Measurements from ENCODE around the gene BCKDHB. TPM values are rescaled to one million over a fixed set of nuclear protein-coding genes. Genes with fewer than 3 reads are reported as not detected.
"Not testable (repeated sequence)": the region's sequence is repeated elsewhere in the genome, so short reads cannot be mapped to it uniquely, and the experiment has no call there.

The BCKDHB gene
- total and polyA plus RNA-seq, 10 donors = 6.3 to 16.4 (median 11.0) TPM

DNA sequence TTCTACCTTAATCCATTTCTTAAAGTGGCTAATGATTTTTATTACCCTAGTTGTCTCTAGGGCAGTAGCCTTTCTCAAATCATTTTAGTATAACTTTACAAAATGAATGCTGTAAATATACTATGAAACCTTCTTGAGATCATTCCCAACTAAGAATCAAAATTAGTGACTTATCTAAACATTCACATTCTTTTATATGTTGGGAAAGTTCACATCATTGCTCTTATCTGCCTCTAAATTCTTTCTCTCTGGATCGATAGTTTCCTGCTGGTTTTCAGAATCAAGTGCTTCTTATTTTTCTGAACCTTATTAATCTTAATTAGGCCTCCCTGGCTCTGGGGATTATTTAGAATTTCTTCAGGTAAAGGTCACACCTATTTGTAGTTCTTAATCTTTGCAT, 126.8 kb downstream of the BCKDHB start:
- intact Hi-C loops (cut with DNase I; ENCODE audit: low total_unique reads) = no loop called here
- H3K27me3 ChIP-seq (replicated peaks in 1 of 7) = no peaks in the 10 kb centered on the region
- no peaks in the 10 kb centered on the region for H3K4me1 ChIP-seq
- no peaks in the 10 kb centered on the region for H3K36me3 ChIP-seq
- H3K27ac ChIP-seq = no peak overlapping the region
- 84 to 95% (median 92%) methylated on average over 1 of the region's 1 CpG for WGBS, 5 donors
- H3K4me3 ChIP-seq = no peak overlapping the region
- H3K9me3 ChIP-seq = no peaks in the 10 kb centered on the region
- no peak for DNase-seq
- TF ChIP-seq POLR2A (IDR thresholded peaks at IDR 0.05) (no peak), POLR2AphosphoS5 (IDR thresholded peaks at IDR 0.05) (no peak)
- TF ChIP-seq, protein P1, sequence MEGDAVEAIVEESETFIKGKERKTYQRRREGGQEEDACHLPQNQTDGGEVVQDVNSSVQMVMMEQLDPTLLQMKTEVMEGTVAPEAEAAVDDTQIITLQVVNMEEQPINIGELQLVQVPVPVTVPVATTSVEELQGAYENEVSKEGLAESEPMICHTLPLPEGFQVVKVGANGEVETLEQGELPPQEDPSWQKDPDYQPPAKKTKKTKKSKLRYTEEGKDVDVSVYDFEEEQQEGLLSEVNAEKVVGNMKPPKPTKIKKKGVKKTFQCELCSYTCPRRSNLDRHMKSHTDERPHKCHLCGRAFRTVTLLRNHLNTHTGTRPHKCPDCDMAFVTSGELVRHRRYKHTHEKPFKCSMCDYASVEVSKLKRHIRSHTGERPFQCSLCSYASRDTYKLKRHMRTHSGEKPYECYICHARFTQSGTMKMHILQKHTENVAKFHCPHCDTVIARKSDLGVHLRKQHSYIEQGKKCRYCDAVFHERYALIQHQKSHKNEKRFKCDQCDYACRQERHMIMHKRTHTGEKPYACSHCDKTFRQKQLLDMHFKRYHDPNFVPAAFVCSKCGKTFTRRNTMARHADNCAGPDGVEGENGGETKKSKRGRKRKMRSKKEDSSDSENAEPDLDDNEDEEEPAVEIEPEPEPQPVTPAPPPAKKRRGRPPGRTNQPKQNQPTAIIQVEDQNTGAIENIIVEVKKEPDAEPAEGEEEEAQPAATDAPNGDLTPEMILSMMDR (IDR thresholded peaks at IDR 0.05 in 8 of 11, conservative IDR thresholded peaks at IDR 0.05 in 3 of 11) = no peak

DNA sequence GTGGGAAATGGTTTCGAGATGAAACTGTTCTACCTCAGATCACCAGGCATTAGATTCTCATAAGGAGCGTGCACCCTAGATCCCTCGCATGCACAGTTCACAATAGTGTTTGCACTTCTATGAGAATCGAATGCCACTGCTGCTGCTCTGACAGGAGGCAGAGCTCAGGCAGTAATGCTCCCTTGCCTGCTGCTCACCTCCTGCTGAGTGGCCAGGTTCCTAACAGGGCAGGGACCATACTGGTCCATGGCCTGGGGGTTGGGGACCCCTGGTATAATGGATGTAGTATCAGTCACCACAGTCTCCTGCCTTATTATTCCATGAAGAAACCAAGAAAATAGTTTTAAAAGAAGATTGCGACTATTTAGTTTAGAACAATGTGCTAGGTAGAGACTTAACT, 127.5 kb downstream of the BCKDHB start:
- H3K4me3 ChIP-seq = no peak overlapping the region
- no peaks in the 10 kb centered on the region for H3K4me1 ChIP-seq
- no peaks in the 10 kb centered on the region for H3K27me3 ChIP-seq (replicated peaks in 1 of 7)
- DNase-seq = no peak
- no peak overlapping the region for H3K27ac ChIP-seq
- TF ChIP-seq POLR2A (IDR thresholded peaks at IDR 0.05) = no peak
- no peaks in the 10 kb centered on the region for H3K36me3 ChIP-seq
- H3K9me3 ChIP-seq = peaks cover 0 to 7% (median 2%) of the 10 kb centered on the region in 8 donors
- intact Hi-C loops (cut with DNase I; ENCODE audit: low total_unique reads) = no loop called here
- WGBS, 5 donors = 90 to 96% (median 94%) methylated on average over 5 of the region's 5 CpGs

DNA sequence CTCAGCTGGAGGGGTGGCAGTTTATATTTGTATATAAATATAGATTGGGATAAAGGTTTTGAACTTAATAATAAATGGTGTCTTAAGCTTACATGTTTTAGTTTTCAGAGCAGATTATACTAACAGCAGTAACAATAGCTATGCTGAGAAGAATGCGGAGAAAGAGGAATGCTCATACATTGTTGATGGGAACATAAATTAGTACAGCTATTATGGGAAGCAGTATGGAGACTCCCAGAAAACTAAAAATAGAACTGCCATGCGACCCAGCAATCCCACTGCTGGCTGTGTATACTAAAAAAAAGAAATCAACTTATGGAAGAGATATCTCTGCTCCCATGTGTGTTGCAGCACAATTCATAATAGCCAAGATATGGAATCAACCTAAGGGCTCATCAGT, 127.9 kb downstream of the BCKDHB start:
- intact Hi-C loops (cut with DNase I; ENCODE audit: low total_unique reads) = no loop called here
- no peaks in the 10 kb centered on the region for H3K36me3 ChIP-seq
- no peaks in the 10 kb centered on the region for H3K4me1 ChIP-seq
- no peaks in the 10 kb centered on the region for H3K27me3 ChIP-seq (replicated peaks in 1 of 7)
- no peak for DNase-seq
- 80 to 90% (median 82%) methylated on average over 2 of the region's 2 CpGs for WGBS, 5 donors
- peaks cover 0 to 8% (median 2%) of the 10 kb centered on the region in 8 donors for H3K9me3 ChIP-seq
- H3K27ac ChIP-seq = no peak overlapping the region
- H3K4me3 ChIP-seq = no peak overlapping the region
- no peak for TF ChIP-seq POLR2AphosphoS5 (IDR thresholded peaks at IDR 0.05)
- TF ChIP-seq, protein P1 (IDR thresholded peaks at IDR 0.05 in 8 of 11, conservative IDR thresholded peaks at IDR 0.05 in 3 of 11) = no peak
- TF ChIP-seq POLR2A (IDR thresholded peaks at IDR 0.05) = no peak

DNA sequence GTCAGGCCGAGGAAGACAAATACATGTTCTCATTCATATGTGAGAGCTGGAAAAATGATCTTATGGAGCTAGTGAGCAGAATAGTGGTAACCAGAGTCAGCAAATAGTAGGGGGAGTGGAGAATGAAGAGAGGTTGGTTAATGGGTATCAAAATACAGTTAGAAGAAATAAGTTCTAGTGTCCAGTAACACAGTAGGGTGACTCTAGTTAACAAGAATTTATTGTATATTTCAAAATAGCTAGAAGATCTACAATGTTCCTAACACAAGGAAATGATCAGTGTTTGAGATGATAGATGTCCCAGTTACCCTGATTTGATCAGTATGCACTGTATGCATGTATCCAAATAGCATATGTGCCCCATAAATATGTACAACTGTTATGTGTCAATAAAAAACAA, 128.4 kb downstream of the BCKDHB start:
- DNase-seq = no peak
- WGBS, 5 donors = 61 to 97% (median 94%) methylated on average over 1 of the region's 1 CpG
- Histone ChIP-seq H3K36me3 (no peaks in the 10 kb centered on the region), H3K27ac (no peak overlapping the region), H3K4me3 (no peak overlapping the region), H3K4me1 (no peaks in the 10 kb centered on the region), H3K27me3 (replicated peaks in 1 of 7) (no peaks in the 10 kb centered on the region), H3K9me3 (peaks cover 0 to 8% (median 2%) of the 10 kb centered on the region in 8 donors)
- intact Hi-C loops (cut with DNase I; ENCODE audit: low total_unique reads) = no loop called here
- TF ChIP-seq, protein P1 (IDR thresholded peaks at IDR 0.05 in 8 of 11, conservative IDR thresholded peaks at IDR 0.05 in 3 of 11) = no peak
- TF ChIP-seq POLR2AphosphoS5 (IDR thresholded peaks at IDR 0.05) (no peak), POLR2A (IDR thresholded peaks at IDR 0.05) (no peak)

DNA sequence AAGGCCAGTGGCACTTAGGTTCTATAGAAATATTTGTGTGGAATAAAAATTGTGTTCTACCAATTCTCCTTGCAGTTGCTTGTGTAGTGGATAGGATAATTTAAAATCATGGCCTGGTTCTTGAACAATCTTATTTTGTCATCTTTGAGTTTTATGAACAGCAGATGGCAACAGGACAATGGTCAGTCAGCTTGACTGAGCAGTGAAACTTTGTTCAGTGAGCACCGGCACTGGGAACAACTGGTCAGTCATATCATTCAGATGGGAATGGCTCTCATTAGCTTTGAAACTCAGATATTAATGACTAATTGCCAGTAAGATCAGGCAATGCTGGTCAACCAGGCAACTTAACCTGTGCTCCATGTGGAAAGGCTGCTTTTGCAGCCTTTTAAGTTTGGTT, 129.2 kb downstream of the BCKDHB start:
- no peak for TF ChIP-seq POLR2A (IDR thresholded peaks at IDR 0.05)
- TF ChIP-seq, protein P1 (IDR thresholded peaks at IDR 0.05 in 8 of 11, conservative IDR thresholded peaks at IDR 0.05 in 3 of 11) = no peak
- no peak overlapping the region for H3K4me3 ChIP-seq
- intact Hi-C loops (cut with DNase I; ENCODE audit: low total_unique reads) = no loop called here
- no peaks in the 10 kb centered on the region for H3K4me1 ChIP-seq
- DNase-seq = no peak
- H3K27ac ChIP-seq = no peak overlapping the region
- no peaks in the 10 kb centered on the region for H3K27me3 ChIP-seq (replicated peaks in 1 of 7)
- WGBS, 5 donors = 79 to 100% (median 91%) methylated on average over 1 of the region's 1 CpG
- no peaks in the 10 kb centered on the region for H3K36me3 ChIP-seq
- peaks cover 0 to 8% (median 2%) of the 10 kb centered on the region in 8 donors for H3K9me3 ChIP-seq

DNA sequence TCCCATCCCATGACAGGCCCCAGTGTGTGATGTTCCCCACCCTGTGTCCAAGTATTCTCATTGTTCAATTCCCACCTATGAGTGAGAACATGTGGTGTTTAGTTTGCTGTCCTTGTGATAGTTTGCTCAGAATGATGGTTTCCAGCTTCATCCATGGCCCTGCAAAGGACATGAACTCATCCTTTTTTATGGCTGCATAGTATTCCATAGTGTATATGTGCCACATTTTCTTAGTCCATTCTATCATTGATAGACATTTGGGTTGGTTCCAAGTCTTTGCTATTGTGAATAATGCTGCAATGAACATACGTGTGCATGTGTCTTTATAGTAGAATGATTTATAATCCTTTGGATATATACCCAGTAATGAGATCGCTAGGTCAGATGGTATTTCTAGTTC, 132.3 kb downstream of the BCKDHB start:
- H3K27me3 ChIP-seq (replicated peaks in 1 of 7); intact Hi-C loops (cut with DNase I; ENCODE audit: low total_unique reads); H3K4me3 ChIP-seq; H3K9me3 ChIP-seq; H3K36me3 ChIP-seq; H3K27ac ChIP-seq; H3K4me1 ChIP-seq; DNase-seq: not testable (repeated sequence)
- 91 to 100% (median 95%) methylated on average over 2 of the region's 2 CpGs for WGBS, 5 donors
